Right cardiac atrium (tissue), 5 donors: ENCODE data around the gene WNT8A. TPM values are rescaled to one million over a fixed set of nuclear protein-coding genes. Genes with fewer than 3 reads are reported as not detected.

Experiments used
- ATAC-seq, 2 donors: fragments of 200-7000 bp; cut with Tn5 transposase; one replicate each; pipeline versions ENCODE4 v1.8.0 to v1.9.1; 2020; ENCODE audit warnings: moderate library complexity in 2 of 2, mild to moderate bottlenecking in 1 of 2
- DNase-seq, 3 donors: peaks; one replicate each; pipeline ENCODE4 v3.0.0-alpha.2; 2020
- H3K27ac ChIP-seq: one replicate; pipeline ENCODE4 v1.5.1; 2013; ENCODE audit warnings: mild to moderate bottlenecking, low read length, control low read depth, moderate library complexity
- H3K27me3 ChIP-seq: one replicate; pipeline ENCODE4 v1.6.1; 2013; ENCODE audit not compliant: control insufficient read depth, insufficient read depth
- H3K4me1 ChIP-seq: one replicate; pipeline ENCODE4 v1.6.1; 2013; ENCODE audit warnings: low read length; ENCODE audit not compliant: control insufficient read depth, insufficient read depth
- H3K4me3 ChIP-seq: one replicate; pipeline ENCODE4 v1.5.1; 2013; ENCODE audit warnings: low read length, control low read depth
- H3K9me3 ChIP-seq: one replicate; pipeline ENCODE4 v1.6.1; 2013; ENCODE audit warnings: low read length; ENCODE audit not compliant: control insufficient read depth
- WGBS: extraction: QIAGEN DNeasy Blood & Tissue Kit; methylation state at CpG from one replicate; pipeline ENCODE4 v1.1.7; 2013; 5-methylcytosine and 5-hydroxymethylcytosine counted together
- intact Hi-C, 4 donors: fragments of 100-400 bp; cut with DNase I; formaldehyde crosslinking; loops; one replicate each; pipeline versions ENCODE4 v1.11.0 to v1.14.0; 2022 to 2023
- polyA plus RNA-seq: library from polyadenylated mRNA; stranded (reverse); fragments of 200-250 nt; gene quantifications from one replicate; pipeline ENCODE4 v1.2.3, GENCODE V29; 2013
- total RNA-seq, 4 donors: library from RNA; stranded (reverse); fragmentation: NEBNext Ultra II Directional; extraction: Animal tissue kit (Norgen Biotek cat#: 25700); gene quantifications; one replicate each; pipeline ENCODE4 v1.2.1, GENCODE V29; 2021
- donor health status: healthy with polysubstance abuse.
- donor health status: DM: no; HTN: yes; CAD: no.
- donor health status: DM: no; HTN: no; CAD: no.
- donor health status: DM: no; HTN: yes; CAD: no; lungs with severe emphysema.
- donor health status: DM: yes; HTN: yes; CAD: no.

The WNT8A gene
- total and polyA plus RNA-seq, 5 donors = not detected

- Histone ChIP-seq H3K4me1 (no peaks in the 10 kb centered on the region), H3K4me3 (no peak overlapping the region), H3K27ac (no peak overlapping the region), H3K27me3 (no peaks in the 10 kb centered on the region), H3K9me3 (no peaks in the 10 kb centered on the region)
- intact Hi-C loops = no loop called here
- no peak for DNase-seq
- ATAC-seq = no peak
- 77% methylated on average over 1 of the region's 1 CpG for WGBS
These were observed 8.5 kb downstream of the WNT8A start for GRCh38 chr5:138092301-138092700.

- Histone ChIP-seq H3K9me3 (no peaks in the 10 kb centered on the region), H3K27ac (no peak overlapping the region), H3K27me3 (no peaks in the 10 kb centered on the region), H3K4me3 (no peak overlapping the region), H3K4me1 (no peaks in the 10 kb centered on the region)
- WGBS = 45% methylated on average over 1 of the region's 1 CpG
- DNase-seq (no peak), ATAC-seq (no peak)
- intact Hi-C loops = no loop called here
These were observed 9.2 kb downstream of the WNT8A start for GRCh38 chr5:138093036-138093435.

- no peaks in the 10 kb centered on the region for H3K4me1 ChIP-seq
- ATAC-seq (no peak), DNase-seq (no peak)
- no peaks in the 10 kb centered on the region for H3K27me3 ChIP-seq
- no peak overlapping the region for H3K27ac ChIP-seq
- 51% methylated on average over 4 of the region's 4 CpGs for WGBS
- no peak overlapping the region for H3K4me3 ChIP-seq
- H3K9me3 ChIP-seq = no peaks in the 10 kb centered on the region
- intact Hi-C loops = no loop called here
These were observed 11.5 kb downstream of the WNT8A start for GRCh38 chr5:138095100-138095907.

GRCh38 chr5:138096363-138096762, 12.5 kb downstream of the WNT8A start:
- Histone ChIP-seq H3K4me1 (no peaks in the 10 kb centered on the region), H3K27ac (no peak overlapping the region), H3K9me3 (no peaks in the 10 kb centered on the region), H3K4me3 (no peak overlapping the region), H3K27me3 (no peaks in the 10 kb centered on the region)
- no peak for ATAC-seq
- DNase-seq = no peak
- WGBS = 75% methylated on average over 2 of the region's 2 CpGs
- intact Hi-C loops = no loop called here

- Histone ChIP-seq H3K9me3 (no peaks in the 10 kb centered on the region), H3K27me3 (no peaks in the 10 kb centered on the region), H3K4me3 (no peak overlapping the region), H3K27ac (no peak overlapping the region), H3K4me1 (no peaks in the 10 kb centered on the region)
- no peak for DNase-seq
- ATAC-seq = no peak
- 90% methylated on average over 11 of the region's 11 CpGs for WGBS
- intact Hi-C loops = no loop called here
These were observed 13.4 kb downstream of the WNT8A start for GRCh38 chr5:138096997-138097828.

GRCh38 chr5:138102454-138103318, 18.9 kb downstream of the WNT8A start:
- DNase-seq (no peak), ATAC-seq (no peak)
- Histone ChIP-seq H3K27ac (no peak overlapping the region), H3K4me3 (no peak overlapping the region), H3K27me3 (no peaks in the 10 kb centered on the region), H3K4me1 (no peaks in the 10 kb centered on the region), H3K9me3 (no peaks in the 10 kb centered on the region)
- 56% methylated on average over 7 of the region's 7 CpGs for WGBS
- intact Hi-C loops = no loop called here

GRCh38 chr5:138103319-138103637, 19.4 kb downstream of the WNT8A start:
- no peak overlapping the region for H3K4me3 ChIP-seq
- intact Hi-C loops = no loop called here
- no peaks in the 10 kb centered on the region for H3K9me3 ChIP-seq
- WGBS = 13% methylated on average over 3 of the region's 3 CpGs
- H3K27ac ChIP-seq = no peak overlapping the region
- no peak for ATAC-seq
- no peaks in the 10 kb centered on the region for H3K4me1 ChIP-seq
- no peak for DNase-seq
- H3K27me3 ChIP-seq = no peaks in the 10 kb centered on the region

- DNase-seq (no peak), ATAC-seq (no peak)
- H3K27ac ChIP-seq = no peak overlapping the region
- H3K4me3 ChIP-seq = no peak overlapping the region
- H3K4me1 ChIP-seq = no peaks in the 10 kb centered on the region
- intact Hi-C loops = no loop called here
- no peaks in the 10 kb centered on the region for H3K27me3 ChIP-seq
- 93% methylated on average over 6 of the region's 6 CpGs for WGBS
- no peaks in the 10 kb centered on the region for H3K9me3 ChIP-seq
These were observed 21.9 kb downstream of the WNT8A start for GRCh38 chr5:138105709-138106108.

- Histone ChIP-seq H3K27ac (no peak overlapping the region), H3K4me3 (no peak overlapping the region), H3K9me3 (no peaks in the 10 kb centered on the region), H3K4me1 (no peaks in the 10 kb centered on the region), H3K27me3 (no peaks in the 10 kb centered on the region)
- ATAC-seq = no peak
- 35% methylated on average over 1 of the region's 1 CpG for WGBS
- intact Hi-C loops = no loop called here
- no peak for DNase-seq
These were observed 23.4 kb downstream of the WNT8A start for GRCh38 chr5:138107213-138107612.

- Histone ChIP-seq H3K27me3 (no peaks in the 10 kb centered on the region), H3K4me1 (no peaks in the 10 kb centered on the region), H3K9me3 (no peaks in the 10 kb centered on the region), H3K4me3 (no peak overlapping the region), H3K27ac (no peak overlapping the region)
- intact Hi-C loops = no loop called here
- WGBS = 84% methylated on average over 1 of the region's 1 CpG
- ATAC-seq = no peak
- DNase-seq = no peak
These were observed 25.8 kb downstream of the WNT8A start for GRCh38 chr5:138109463-138110265.
